ENCODE results near the gene KLHDC8B. TPM values are rescaled to one million over a fixed set of nuclear protein-coding genes. Genes with fewer than 3 reads are reported as not detected.

The KLHDC8B gene
- total RNA-seq, 1 experiment from 2014 or later = 13.5 TPM

DNA sequence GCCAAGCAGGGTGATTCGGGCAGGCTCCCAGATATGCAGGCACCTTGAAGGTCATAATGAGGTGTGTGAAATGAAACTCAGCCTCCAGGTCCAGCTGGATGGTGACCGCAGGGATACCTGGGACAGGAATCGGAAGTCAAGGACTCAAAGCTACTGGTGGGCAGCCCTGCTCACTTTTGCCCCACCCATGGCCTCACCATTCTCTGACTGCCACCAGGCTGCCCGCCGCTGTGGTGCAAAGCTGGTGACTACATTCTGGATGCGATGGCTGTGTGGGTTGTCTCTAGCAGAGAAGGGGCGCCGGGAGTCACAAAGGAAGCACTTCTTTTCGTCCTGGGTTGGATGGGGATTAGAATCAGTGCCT is 39.3 kb upstream of the KLHDC8B start:
- Histone ChIP-seq H3K4me2 (ENCODE audit: insufficient read depth, insufficient read length, low read length) (peak overlapping the region; percentile 97), H4K5ac (ENCODE audit: insufficient read length, low read depth, low read length) (no peak overlapping the region), H3K27ac (ENCODE audit: insufficient read length, low read depth, low read length) (no peak overlapping the region), H2BK5ac (ENCODE audit: insufficient read length, low read length) (no peak overlapping the region), H3K18ac (ENCODE audit: insufficient read length, low read depth, low read length) (no peak overlapping the region), H2BK15ac (ENCODE audit: low read depth, low read length) (no peak overlapping the region), H3K9me3 (ENCODE audit: control insufficient read depth, low read depth, low read length) (no peaks in the 10 kb centered on the region), H3K23ac (ENCODE audit: insufficient read length, low read depth, low read length) (no peak overlapping the region), H3K79me1 (ENCODE audit: insufficient read depth, low read depth, low read length, poor library complexity, severe bottlenecking) (no peaks in the 10 kb centered on the region), H3K4me1 (ENCODE audit: insufficient read depth, low read length) (peaks cover 2% of the 10 kb centered on the region; the same call in 1 of the 2 replicates), H2AFZ (ENCODE audit: low read length) (no peak overlapping the region), H3K27me3 (ENCODE audit: insufficient read depth, low read length) (no peaks in the 10 kb centered on the region), H3T11ph (ENCODE audit: low read length) (no peak overlapping the region), H2BK12ac (ENCODE audit: insufficient read length, low read depth, low read length) (no peak overlapping the region), H2BK120ac (ENCODE audit: low read depth, low read length, poor library complexity, severe bottlenecking) (no peak overlapping the region), H3K79me2 (ENCODE audit: insufficient read depth, low read length) (no peaks in the 10 kb centered on the region), H3K9ac (ENCODE audit: extremely low read depth, insufficient read length, low read length) (peak overlapping the region; percentile 29), H4K8ac (replicated peaks; ENCODE audit: insufficient read length, low read depth, low read length) (no peak overlapping the region), H2AK5ac (ENCODE audit: insufficient read length, low read length) (no peak overlapping the region), H3K56ac (ENCODE audit: insufficient read length, low read depth, low read length) (no peak overlapping the region), H3K23me2 (ENCODE audit: insufficient read length, low read depth, low read length, poor library complexity, severe bottlenecking) (peaks cover 15% of the 10 kb centered on the region), H4K20me1 (ENCODE audit: control insufficient read depth, insufficient read depth, insufficient read length) (no peaks in the 10 kb centered on the region), H3K14ac (ENCODE audit: insufficient read depth, low read length) (no peak overlapping the region), H3K4ac (ENCODE audit: low read depth, low read length) (no peak overlapping the region), H2BK20ac (ENCODE audit: low read depth, low read length, poor library complexity, severe bottlenecking) (no peak overlapping the region), H4K91ac (ENCODE audit: insufficient read length, low read depth, low read length) (no peak overlapping the region)
- H3K27ac Mint-ChIP-seq = no peak overlapping the region; a peak in 1 of 7 replicates
- no peaks in the 10 kb centered on the region for H3K9me3 Mint-ChIP-seq
- DNase-seq = no peak
- H3K4me3 Mint-ChIP-seq = peak overlapping the region; percentile 83 to 93
- no CpG with 5 or more reads among the region's 9 CpGs for WGBS (ENCODE audit: extremely low coverage, insufficient read length, low lambda C conversion rate)
- H3K36me3 Mint-ChIP-seq (ENCODE audit: insufficient read depth in 1 of 3, low read depth in 3 of 3) = peaks cover 0 to 6% (median 5%) of the 10 kb centered on the region in 3 experiments; a peak in 2 of 7 replicates
- H3K4me1 Mint-ChIP-seq = peaks cover 8 to 12% of the 10 kb centered on the region in 2 experiments; a peak in 3 of 4 replicates
- peaks cover 3% of the 10 kb centered on the region for H3K27me3 Mint-ChIP-seq (ENCODE audit: low read depth)
- TF ChIP-seq, protein P1, sequence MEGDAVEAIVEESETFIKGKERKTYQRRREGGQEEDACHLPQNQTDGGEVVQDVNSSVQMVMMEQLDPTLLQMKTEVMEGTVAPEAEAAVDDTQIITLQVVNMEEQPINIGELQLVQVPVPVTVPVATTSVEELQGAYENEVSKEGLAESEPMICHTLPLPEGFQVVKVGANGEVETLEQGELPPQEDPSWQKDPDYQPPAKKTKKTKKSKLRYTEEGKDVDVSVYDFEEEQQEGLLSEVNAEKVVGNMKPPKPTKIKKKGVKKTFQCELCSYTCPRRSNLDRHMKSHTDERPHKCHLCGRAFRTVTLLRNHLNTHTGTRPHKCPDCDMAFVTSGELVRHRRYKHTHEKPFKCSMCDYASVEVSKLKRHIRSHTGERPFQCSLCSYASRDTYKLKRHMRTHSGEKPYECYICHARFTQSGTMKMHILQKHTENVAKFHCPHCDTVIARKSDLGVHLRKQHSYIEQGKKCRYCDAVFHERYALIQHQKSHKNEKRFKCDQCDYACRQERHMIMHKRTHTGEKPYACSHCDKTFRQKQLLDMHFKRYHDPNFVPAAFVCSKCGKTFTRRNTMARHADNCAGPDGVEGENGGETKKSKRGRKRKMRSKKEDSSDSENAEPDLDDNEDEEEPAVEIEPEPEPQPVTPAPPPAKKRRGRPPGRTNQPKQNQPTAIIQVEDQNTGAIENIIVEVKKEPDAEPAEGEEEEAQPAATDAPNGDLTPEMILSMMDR (conservative IDR thresholded peaks at IDR 0.05) = no peak
